ENCODE measurements around the gene BCL2.

The BCL2 gene

DNA sequence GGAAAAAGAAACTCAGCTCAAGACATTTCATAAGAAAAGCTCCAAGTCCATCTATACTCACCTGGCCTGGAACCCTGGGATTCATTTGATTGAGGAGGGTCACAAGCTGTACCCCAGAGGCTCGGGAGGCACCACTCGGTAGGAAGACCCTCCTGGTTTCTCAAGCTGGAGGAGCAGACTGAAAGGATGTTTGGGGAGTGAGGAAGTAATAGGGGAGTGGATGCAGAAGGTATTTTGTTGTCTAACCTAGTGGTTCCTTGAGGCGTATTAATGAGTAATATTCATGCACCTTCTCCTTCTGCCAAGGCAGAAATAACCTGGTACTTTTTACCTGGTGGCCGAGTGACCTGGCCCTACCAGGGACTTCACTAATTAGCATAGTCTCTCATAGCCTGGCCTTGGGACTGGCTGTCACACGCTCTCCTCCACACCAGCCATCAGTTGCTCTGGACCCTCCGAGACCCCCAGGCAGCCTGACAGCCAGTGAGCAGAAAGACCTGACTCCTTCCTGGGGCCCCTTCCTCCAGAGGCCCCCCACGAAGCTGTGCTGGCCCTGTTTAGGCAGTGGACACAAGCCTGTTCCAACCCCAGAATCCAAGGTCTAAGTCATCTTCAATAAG, 161.4 kb downstream of the BCL2 start:
- no peak for DNase-seq (ENCODE audit: low read depth)
- TF ChIP-seq, protein P1, sequence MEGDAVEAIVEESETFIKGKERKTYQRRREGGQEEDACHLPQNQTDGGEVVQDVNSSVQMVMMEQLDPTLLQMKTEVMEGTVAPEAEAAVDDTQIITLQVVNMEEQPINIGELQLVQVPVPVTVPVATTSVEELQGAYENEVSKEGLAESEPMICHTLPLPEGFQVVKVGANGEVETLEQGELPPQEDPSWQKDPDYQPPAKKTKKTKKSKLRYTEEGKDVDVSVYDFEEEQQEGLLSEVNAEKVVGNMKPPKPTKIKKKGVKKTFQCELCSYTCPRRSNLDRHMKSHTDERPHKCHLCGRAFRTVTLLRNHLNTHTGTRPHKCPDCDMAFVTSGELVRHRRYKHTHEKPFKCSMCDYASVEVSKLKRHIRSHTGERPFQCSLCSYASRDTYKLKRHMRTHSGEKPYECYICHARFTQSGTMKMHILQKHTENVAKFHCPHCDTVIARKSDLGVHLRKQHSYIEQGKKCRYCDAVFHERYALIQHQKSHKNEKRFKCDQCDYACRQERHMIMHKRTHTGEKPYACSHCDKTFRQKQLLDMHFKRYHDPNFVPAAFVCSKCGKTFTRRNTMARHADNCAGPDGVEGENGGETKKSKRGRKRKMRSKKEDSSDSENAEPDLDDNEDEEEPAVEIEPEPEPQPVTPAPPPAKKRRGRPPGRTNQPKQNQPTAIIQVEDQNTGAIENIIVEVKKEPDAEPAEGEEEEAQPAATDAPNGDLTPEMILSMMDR (IDR thresholded peaks at IDR 0.05; ENCODE audit: low read depth, low read length, missing control alignments), result no peak
- no peak overlapping the region for H3K4me3 ChIP-seq (ENCODE audit: low read depth, low read length)
- in situ Hi-C loops (cut with HindIII; ENCODE audit: low sequenced_read_pairs), result no loop called here

DNA sequence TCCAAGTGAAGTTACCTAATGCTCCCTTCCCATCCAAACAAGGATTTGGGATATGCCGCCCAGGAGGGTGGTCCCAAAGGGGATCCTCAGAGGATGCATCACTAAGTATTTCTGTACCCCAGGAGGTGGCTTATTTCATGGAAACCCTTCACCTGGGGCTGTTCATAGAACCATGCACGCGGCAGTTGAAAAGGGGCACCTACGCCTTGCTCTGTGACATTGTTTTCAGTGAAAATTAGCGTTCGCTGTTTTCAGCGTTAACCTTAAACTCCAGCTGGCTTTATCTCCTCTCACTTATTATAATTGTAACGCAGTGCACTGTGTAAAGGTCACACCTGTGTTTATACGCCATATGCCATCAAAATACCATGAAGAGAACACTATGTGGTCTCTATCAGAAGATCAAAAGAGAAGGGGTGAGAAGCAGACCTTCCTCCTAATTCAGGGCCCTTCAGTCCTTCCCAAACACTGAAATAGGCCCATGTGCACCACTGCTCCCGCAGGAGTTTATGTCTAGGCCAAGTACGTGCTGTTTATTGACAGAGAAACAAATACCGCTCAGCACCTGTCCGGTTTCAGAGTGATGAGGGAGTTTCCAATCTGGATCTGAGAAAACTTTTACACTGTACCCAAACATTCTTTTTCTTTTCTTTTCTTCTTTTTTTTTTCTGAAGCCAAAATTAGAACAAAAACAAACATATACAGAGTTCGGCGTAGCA, 162.1 kb downstream of the BCL2 start:
- in situ Hi-C loops (cut with HindIII; ENCODE audit: low sequenced_read_pairs), result no loop called here
- DNase-seq (ENCODE audit: low read depth), result no peak
- TF ChIP-seq, protein P1 (IDR thresholded peaks at IDR 0.05; ENCODE audit: low read depth, low read length, missing control alignments), result no peak
- no peak overlapping the region for H3K4me3 ChIP-seq (ENCODE audit: low read depth, low read length)

DNA sequence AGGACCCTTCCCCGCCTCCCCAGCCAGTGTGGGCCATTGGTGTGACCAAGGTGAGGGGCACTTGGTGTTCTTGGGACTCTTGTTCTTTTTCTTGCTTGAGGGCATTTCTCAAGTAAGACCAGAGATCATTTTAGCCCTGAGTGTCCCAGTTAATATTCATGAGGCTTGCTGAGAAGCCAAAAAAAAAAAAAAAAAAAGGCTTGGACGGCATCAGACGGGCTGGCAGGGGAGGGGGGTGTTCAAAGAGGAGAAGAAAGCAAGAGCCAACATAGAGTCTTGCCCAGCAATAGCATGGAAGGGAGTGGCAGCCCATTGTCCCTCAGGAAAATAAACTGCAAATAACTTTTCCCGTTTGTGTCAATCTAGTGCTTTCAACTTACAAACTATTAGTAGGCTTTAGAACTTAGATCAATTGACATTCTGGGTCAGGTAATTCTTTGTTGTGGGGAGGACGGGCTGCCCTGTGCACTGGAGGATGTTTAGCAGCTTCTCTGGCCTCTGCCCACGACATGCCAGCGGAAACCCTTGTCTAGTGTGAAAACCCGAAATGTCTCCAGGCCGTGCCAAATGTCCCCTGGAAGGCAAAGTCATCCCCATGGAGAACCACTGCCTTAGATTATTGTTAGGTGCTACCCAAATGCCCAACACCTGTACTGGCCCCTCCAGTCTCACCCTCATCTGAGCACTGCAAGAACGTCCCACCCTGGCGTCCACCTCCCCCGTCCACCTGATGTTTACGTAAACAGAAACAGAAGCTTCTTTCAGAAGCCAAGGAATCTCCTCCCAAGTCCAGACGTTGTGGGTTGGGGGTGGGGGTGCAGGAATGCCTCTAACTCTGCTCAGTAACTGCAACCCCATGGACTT, 163.4 kb downstream of the BCL2 start:
- TF ChIP-seq, protein P1 (IDR thresholded peaks at IDR 0.05; ENCODE audit: low read depth, low read length, missing control alignments), result no peak

GRCh38 chr18:63155169-63155852, 164.3 kb downstream of the BCL2 start:
- in situ Hi-C loops (cut with HindIII; ENCODE audit: low sequenced_read_pairs), result no loop called here
- TF ChIP-seq, protein P1 (IDR thresholded peaks at IDR 0.05; ENCODE audit: low read depth, low read length, missing control alignments), result peak; percentile 62
- DNase-seq (ENCODE audit: low read depth), result no peak
- no peak overlapping the region for H3K4me3 ChIP-seq (ENCODE audit: low read depth, low read length)

More for the DNA sequence above, 163.4 kb downstream of the BCL2 start:
- in situ Hi-C loops (cut with HindIII; ENCODE audit: low sequenced_read_pairs), result no loop called here
- no peak for DNase-seq (ENCODE audit: low read depth)
- no peak overlapping the region for H3K4me3 ChIP-seq (ENCODE audit: low read depth, low read length)

- TF ChIP-seq, protein P1 (IDR thresholded peaks at IDR 0.05; ENCODE audit: low read depth, low read length, missing control alignments), result no peak
- H3K4me3 ChIP-seq (ENCODE audit: low read depth, low read length), result no peak overlapping the region
- DNase-seq (ENCODE audit: low read depth), result no peak
- in situ Hi-C loops (cut with HindIII; ENCODE audit: low sequenced_read_pairs), result no loop called here
Observed at GRCh38 chr18:63154350-63155152, 165.0 kb downstream of the BCL2 start.

Data from astrocyte of the cerebellum (primary cell).